HG02588 (cell line): Measurements from ENCODE around the gene NVL.

Source experiments
- ATAC-seq: cut with Tn5 transposase; IDR thresholded peaks from one replicate; pipeline ENCODE4 v1.9.1; 2021; ENCODE audit warnings: mild to moderate bottlenecking, moderate library complexity; ENCODE audit not compliant: unreplicated experiment

NVL gene

GRCh38 chr1:224201383-224201782 is 128.6 kb downstream of the NVL start:
- no peak for ATAC-seq

DNA sequence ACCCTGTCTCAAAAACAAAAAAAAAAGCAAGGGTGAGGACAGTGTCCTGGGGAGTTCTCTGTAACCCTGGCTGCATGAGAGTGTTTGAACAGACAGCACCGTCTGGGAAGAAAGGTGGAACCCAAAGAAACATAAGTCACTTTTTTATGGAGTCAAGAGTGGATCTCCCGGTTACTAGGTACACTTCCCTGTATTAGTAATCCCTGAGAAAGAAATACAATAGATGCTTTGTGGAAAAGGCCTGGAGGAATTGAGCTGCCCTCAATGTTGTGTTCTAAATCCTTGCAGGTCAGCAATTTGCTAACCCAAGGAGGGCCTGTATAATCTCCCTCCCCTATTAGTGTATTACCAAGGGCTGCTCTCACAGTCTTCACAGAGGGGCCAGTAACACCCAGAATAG is 130.3 kb downstream of the NVL start:
- no peak for ATAC-seq

DNA sequence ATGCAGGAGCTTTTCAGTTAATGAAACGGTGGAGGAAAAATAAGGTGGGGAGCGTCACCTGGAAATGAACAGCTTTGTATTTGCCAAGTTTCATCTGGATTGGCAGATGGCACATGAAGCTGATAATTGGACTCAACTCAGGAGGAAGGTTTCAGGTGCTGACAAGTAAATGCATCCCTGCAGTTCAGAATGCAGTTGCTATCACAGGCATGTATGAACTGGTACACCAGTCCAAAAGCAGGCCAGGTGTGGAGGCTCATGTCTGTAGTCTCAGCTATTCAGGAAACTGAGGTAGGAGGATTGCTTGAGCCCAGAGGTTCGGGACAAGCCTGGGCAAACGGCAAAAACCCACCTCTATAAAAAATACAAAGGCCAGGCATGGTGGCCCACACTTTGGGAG is 131.4 kb downstream of the NVL start:
- no peak for ATAC-seq

- ATAC-seq, result no peak
Measured at GRCh38 chr1:224196813-224197600, 133.0 kb downstream of the NVL start.

DNA sequence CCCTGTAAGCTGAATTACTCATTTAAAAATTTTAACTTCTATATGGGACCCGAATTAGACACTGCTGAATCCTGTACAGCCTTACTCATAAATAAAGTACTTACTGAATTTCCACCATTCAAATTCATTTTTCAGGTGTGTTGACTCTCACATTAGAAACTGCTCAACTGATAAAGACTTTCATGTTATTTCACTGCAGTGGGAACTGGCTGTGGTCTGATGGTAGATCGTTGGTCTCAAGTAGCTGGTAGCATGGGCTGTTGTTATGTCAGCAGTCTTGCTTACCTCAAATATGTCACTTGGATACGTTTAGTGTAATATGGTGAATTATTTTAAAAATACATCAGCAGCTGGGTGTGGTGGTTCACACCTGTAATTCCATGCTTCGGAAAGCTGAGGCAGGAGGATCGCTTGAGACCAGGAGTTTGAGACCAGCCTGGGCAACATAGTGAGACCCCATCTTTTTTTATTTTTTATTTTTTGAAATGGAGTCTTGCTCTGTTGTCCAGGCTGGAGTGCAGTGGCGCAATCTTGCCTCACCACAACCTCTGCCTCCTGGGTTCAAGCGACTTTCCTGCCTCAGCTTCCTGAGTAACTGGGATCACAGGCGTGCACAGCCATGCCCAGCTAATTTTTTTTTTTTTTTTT is 136.5 kb downstream of the NVL start:
- no peak for ATAC-seq

DNA sequence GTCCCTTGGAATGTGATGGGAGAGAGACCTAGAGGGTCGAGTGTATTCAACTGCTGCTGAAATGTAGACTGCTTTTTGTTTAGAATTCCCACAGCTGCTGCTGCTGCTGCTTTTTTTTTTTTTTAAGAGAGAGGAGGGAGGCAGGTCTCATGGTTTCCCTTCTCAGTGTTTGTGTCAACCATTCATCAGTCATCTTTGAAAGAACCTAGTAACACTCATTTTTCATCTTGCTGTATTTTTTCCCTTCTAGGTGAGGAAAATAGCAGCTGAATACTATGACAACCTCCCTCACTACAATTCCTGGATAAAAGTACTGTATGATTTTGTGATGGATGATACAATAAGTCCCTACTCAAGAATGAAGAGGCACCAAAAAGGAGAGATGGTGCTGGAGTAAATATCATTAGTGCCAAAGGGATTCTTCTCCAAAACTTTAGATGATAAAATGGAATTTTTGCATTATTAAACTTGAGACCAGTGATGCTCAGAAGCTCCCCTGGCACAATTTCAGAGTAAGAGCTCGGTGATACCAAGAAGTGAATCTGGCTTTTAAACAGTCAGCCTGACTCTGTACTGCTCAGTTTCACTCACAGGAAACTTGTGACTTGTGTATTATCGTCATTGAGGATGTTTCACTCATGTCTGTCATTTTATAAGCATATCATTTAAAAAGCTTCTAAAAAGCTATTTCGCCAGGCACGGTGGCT is 137.7 kb downstream of the NVL start:
- no peak for ATAC-seq

GRCh38 chr1:224189561-224189960 is 140.4 kb downstream of the NVL start:
- ATAC-seq, result no peak

GRCh38 chr1:224188286-224188685 is 141.7 kb downstream of the NVL start:
- ATAC-seq, result no peak

- no peak for ATAC-seq
Measured at GRCh38 chr1:224185208-224185607, 144.8 kb downstream of the NVL start.

DNA sequence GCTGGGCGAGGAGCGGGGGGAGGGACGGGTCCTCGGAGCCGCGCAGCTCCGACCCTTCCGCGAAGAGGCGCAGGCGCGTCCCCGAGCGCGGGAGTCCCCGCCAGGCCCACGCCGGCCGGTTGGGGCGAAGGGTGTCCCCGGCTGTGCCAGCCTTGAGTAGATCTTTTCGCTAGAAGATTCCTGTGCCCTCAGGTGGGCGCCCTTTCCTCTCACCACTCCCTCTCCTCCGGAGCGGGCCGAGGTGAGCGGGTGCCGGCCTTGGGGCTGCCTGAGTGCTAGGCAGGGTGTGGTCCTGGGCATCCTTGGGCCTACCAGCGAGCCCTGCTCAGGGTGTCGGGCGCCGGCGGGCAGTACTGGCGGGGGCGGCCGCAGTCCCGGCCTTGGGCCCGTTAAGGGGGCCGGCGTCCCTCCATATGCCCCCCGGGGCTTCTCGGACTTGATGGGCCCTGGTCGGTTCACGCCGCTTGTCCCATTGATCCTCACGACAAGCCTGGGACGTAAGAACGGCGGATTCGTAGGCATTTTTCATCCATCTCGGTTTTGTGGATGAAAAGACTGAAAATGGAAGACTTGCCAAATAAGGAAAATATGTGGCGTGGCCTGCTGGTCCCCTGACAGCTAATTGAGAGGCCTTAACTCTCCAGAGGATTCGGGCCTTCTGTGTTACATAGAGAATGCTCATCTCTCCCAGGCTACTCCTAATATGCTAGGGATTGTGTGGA is 146.2 kb downstream of the NVL start:
- ATAC-seq, result peak; percentile 58

GRCh38 chr1:224182866-224183590 is 146.9 kb downstream of the NVL start, which contains the start of gene DEGS1:
Gene DEGS1, plus strand, starts transcription at chr1:224183240. Its CDS starts 97 bp downstream, at chr1:224183337.
- ATAC-seq, result peak; percentile 71

DNA sequence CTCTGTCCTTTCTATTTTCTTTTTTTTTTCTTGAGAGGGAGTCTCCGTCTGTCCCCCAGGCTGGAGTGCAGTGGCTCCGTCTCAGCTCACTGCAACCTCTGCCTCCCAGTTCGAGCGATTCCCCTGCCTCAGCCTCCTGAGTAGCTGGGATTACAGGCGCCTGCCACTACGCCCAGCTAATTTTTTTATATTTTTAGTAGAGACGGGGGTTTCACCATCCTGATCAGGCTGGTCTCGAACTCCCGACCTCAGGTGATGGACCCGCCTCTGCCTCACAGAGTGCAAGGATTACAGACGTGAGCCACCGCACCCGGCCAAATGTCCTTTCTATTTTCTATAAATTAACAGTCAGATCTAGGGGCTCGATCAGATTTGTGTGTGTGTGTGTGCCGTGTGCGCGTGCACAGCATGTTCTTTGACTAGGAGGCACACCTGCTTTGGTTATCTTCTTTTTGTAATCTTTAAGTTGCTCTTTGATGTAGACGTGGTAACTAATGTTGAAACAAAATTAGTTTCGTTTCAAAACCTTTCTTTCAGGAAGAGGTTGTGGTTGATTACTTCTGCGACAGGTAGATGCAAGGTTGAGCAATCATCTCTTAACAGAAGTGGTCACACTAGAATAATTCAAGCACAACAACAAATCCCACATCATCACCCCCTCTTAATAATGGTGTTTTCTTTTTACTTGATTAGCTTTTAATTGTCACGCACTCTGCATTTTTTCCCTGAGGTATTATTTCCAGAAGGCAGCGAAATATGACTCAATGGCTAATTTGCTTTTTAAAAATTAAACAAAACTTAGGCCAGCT is 147.7 kb downstream of the NVL start:
- ATAC-seq, result peak; percentile 27

DNA sequence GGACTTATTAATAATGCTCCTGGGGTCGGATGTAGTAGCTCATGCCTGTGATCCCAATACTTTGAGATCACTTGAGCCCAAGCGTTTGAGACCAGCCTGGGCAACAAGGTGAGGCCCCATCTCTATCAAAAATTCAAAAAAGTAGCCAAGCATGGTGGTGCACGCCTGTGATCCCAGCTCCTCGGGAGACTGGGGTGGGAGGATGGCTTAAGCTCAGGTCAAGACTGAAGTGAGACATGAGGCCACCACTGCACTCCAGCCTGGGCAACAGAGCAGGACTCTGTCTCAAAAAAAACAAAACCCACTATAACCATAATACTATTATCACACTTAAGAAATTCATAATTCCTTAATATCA is 148.5 kb downstream of the NVL start:
- ATAC-seq, result no peak

GRCh38 chr1:224180783-224181452 is 149.1 kb downstream of the NVL start:
- ATAC-seq, result no peak

DNA sequence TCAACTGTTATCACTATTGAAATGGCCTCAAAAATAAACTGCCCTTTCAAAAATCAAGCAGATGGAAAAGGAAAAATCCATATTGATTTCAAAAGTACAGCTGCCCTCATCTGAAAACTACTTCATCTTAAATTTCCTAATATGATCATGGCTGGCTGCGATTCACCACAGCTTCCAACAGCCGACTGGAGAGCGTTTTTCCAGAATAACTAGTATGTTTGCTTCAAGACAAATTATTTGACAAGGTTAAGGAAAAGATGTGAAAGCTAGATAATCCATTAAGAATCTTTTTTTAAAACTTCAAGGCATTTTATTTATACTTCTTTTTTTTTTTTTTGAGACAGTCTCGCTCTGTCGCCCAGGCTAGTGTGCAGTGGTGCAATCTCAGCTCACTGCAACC is 151.1 kb downstream of the NVL start:
- no peak for ATAC-seq

DNA sequence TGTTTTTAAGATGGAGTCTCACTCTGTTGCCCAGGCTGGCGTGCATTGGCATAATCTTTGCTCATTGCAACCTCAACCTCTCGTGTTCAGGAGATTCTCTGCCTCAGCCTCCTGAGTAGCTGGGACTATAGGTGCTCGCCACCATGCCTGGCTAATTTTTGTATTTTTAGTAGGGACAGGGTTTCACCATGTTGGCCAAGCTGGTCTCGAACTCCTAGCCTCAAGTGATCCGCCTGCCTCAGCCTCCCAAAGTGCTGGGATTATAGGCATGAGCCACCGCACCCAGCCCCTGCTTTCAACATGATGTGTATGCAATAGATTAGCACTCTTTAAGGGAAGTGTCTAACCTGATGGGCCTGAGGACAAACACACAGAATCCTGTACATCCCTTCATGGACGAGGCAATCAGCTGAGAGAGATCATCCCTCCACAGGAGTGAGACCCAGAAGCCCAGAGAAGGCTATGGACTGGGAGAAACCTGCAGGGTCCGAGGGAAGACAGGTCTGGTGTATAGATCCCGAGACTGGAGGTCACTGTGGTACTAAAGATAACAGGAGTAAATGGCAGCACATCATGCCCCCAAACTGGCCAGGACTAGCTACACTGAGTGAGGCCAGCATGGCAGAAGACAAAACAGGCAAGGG is 152.5 kb downstream of the NVL start:
- ATAC-seq, result no peak
